ENCODE measurements around the gene SLC22A13.
"Not testable (repeated sequence)": the region's sequence is repeated elsewhere in the genome, so short reads cannot be mapped to it uniquely, and the experiment has no call there.

Gene SLC22A13

GRCh38 chr3:38264779-38265178 is 833 bp upstream of the SLC22A13 start:
- no peak for DNase-seq

- no peak for DNase-seq
These were observed 1.2 kb downstream of the SLC22A13 start for GRCh38 chr3:38266810-38267209.

- no peak for DNase-seq
These were observed 2.0 kb downstream of the SLC22A13 start for GRCh38 chr3:38267662-38268061.

- DNase-seq, result no peak
These were observed 2.5 kb downstream of the SLC22A13 start for GRCh38 chr3:38268087-38268486.

GRCh38 chr3:38268522-38268921 is 2.9 kb downstream of the SLC22A13 start:
- no peak for DNase-seq

- no peak for DNase-seq
These were observed 5.0 kb downstream of the SLC22A13 start for GRCh38 chr3:38270606-38271005.

GRCh38 chr3:38271553-38271952 is 5.9 kb downstream of the SLC22A13 start:
- no peak for DNase-seq

- DNase-seq, result no peak
These were observed 9.4 kb downstream of the SLC22A13 start for GRCh38 chr3:38274864-38275649.

GRCh38 chr3:38275658-38276057 is 10.0 kb downstream of the SLC22A13 start:
- DNase-seq, result no peak

GRCh38 chr3:38276081-38276916 is 10.7 kb downstream of the SLC22A13 start:
- DNase-seq, result no peak

GRCh38 chr3:38276917-38277630 is 11.5 kb downstream of the SLC22A13 start:
- no peak for DNase-seq

- DNase-seq, result no peak
These were observed 13.2 kb downstream of the SLC22A13 start for GRCh38 chr3:38278841-38279240.

GRCh38 chr3:38281895-38282686 is 16.5 kb downstream of the SLC22A13 start, which contains the start of gene SLC22A14:
Gene SLC22A14 (plus strand): TSS chr3:38282294. CDS start chr3:38306027, 23,733 bp downstream.
- no peak for DNase-seq

GRCh38 chr3:38283810-38284755 is 18.5 kb downstream of the SLC22A13 start:
- DNase-seq, result no peak

- no peak for DNase-seq
These were observed 19.1 kb downstream of the SLC22A13 start for GRCh38 chr3:38284756-38285150.

- DNase-seq, result not testable (repeated sequence)
These were observed 23.9 kb downstream of the SLC22A13 start for GRCh38 chr3:38289286-38290217.

GRCh38 chr3:38297053-38297452 is 31.4 kb downstream of the SLC22A13 start:
- DNase-seq, result not testable (repeated sequence)

- no peak for DNase-seq
These were observed 31.9 kb downstream of the SLC22A13 start for GRCh38 chr3:38297537-38297936.

GRCh38 chr3:38297947-38298711 is 32.5 kb downstream of the SLC22A13 start:
- DNase-seq, result peak; percentile 13

Measured in NCI-H510A treated with DMSO at 0.1 percent for 48 hours (cell line).